B cell (primary cell): Measurements from ENCODE around the gene PKM.

Experiments
- CTCF ChIP-seq: fragments of 200-600 bp; IDR thresholded peaks from one replicate; pipeline ENCODE4 v1.8.0; 2022; ENCODE audit warnings: antibody characterized with exemption, mild to moderate bottlenecking
- EZH2 ChIP-seq: IDR thresholded peaks from 2 replicates; pipeline ENCODE4 v1.6.1; 2012; ENCODE audit warnings: borderline replicate concordance, low read depth, mild to moderate bottlenecking, moderate library complexity, low read length; ENCODE audit not compliant: insufficient read depth, poor library complexity, severe bottlenecking

- no peak for TF ChIP-seq CTCF
- no peak for TF ChIP-seq EZH2
These were observed 60.9 kb downstream of the PKM start for GRCh38 chr15:72169921-72170611.
